PC-3 (cell line): ENCODE results near the gene R3HDM4. TPM values are rescaled to one million over a fixed set of nuclear protein-coding genes. Genes with fewer than 3 reads are reported as not detected.

Source experiments
- ATAC-seq: fragments of 200-7000 bp; cut with Tn5 transposase; 2 replicates; pipeline ENCODE4 v1.9.1; 2020; ENCODE audit warnings: mild to moderate bottlenecking, moderate library complexity
- BruUV-seq: library from RNA; stranded (reverse); fragments of 400-500 nt; replicated peaks from 2 replicates; lab custom pipeline; 2021; lab: Mats Ljungman, UMichigan
- CTCF ChIA-PET: fragments of 300-600 bp; sonication (Branson Sonifier 250); formaldehyde crosslinking; loops from one replicate; lab custom pipeline; 2022; ENCODE audit warnings: antibody characterized with exemption; lab: Charles Lee
- POLR2A ChIA-PET: fragments of 300-600 bp; sonication (Branson Sonifier 250); formaldehyde crosslinking; loops from one replicate; lab custom pipeline; 2022; ENCODE audit warnings: antibody characterized with exemption; ENCODE audit not compliant: unreplicated experiment; lab: Charles Lee
- DNase-seq: peaks from one replicate; pipeline ENCODE4 v3.0.0-alpha.2; 2015
- H2AFZ ChIP-seq: fragments of 300-600 bp; sonication (generic); 2 replicates; pipeline ENCODE4 v1.6.0; 2016; ENCODE audit warnings: antibody characterized with exemption, low read length
- H3F3A ChIP-seq: fragments of 300-600 bp; sonication (generic); one replicate; pipeline ENCODE4 v1.6.0; 2017; ENCODE audit warnings: antibody characterized with exemption, low read length, control low read depth, mild to moderate bottlenecking; ENCODE audit not compliant: unreplicated experiment
- H3K27ac ChIP-seq: fragments of 300-600 bp; sonication (generic); 2 replicates; pipeline ENCODE4 v1.5.1; 2016; ENCODE audit warnings: mild to moderate bottlenecking, low read length
- H3K27me3 ChIP-seq: fragments of 300-600 bp; sonication (generic); 2 replicates; pipeline ENCODE4 v1.6.1; 2016; ENCODE audit warnings: low read length, mixed read lengths
- H3K36me3 ChIP-seq: fragments of 300-600 bp; sonication (generic); 2 replicates; pipeline ENCODE4 v1.6.1; 2016; ENCODE audit warnings: low read depth, mixed run types, low read length, mixed read lengths
- H3K4me1 ChIP-seq: fragments of 300-600 bp; sonication (generic); 2 replicates; pipeline ENCODE4 v1.5.1; 2016; ENCODE audit warnings: low read length; ENCODE audit not compliant: insufficient read depth
- H3K4me2 ChIP-seq: fragments of 300-600 bp; sonication (generic); 2 replicates; pipeline ENCODE4 v1.6.0; 2016; ENCODE audit warnings: low read length
- H3K4me3 ChIP-seq: fragments of 300-600 bp; sonication (generic); 2 replicates; pipeline ENCODE4 v1.5.1; 2016; ENCODE audit warnings: mild to moderate bottlenecking, low read length, mixed read lengths
- H3K79me2 ChIP-seq: fragments of 300-600 bp; sonication (generic); 2 replicates; pipeline ENCODE4 v1.6.1; 2017; ENCODE audit warnings: low read length, mixed read lengths
- H3K9ac ChIP-seq: fragments of 300-600 bp; sonication (generic); 2 replicates; pipeline ENCODE4 v1.6.0; 2016; ENCODE audit warnings: mild to moderate bottlenecking, low read length
- H3K9me2 ChIP-seq: fragments of 300-600 bp; sonication (generic); replicated peaks from 2 replicates; pipeline ENCODE4 v1.6.1; 2016; ENCODE audit warnings: mixed run types, low read length, mixed read lengths
- H3K9me3 ChIP-seq: fragments of 300-600 bp; sonication (generic); 2 replicates; pipeline ENCODE4 v1.6.1; 2016; ENCODE audit warnings: low read length, mixed read lengths
- H4K20me1 ChIP-seq: fragments of 300-600 bp; sonication (generic); 2 replicates; pipeline ENCODE4 v1.6.1; 2016; ENCODE audit warnings: low read length, mixed read lengths
- CTCF ChIP-seq: fragments of 300-600 bp; sonication (generic); conservative IDR thresholded peaks from 2 replicates; pipeline ENCODE4 v1.5.1; 2017; ENCODE audit warnings: antibody characterized with exemption, low read depth, mild to moderate bottlenecking, low read length
- EZH2 ChIP-seq: fragments of 300-600 bp; sonication (generic); IDR thresholded peaks from one replicate; pipeline ENCODE4 v1.6.1; 2017; ENCODE audit warnings: antibody characterized with exemption, mild to moderate bottlenecking, low read length; ENCODE audit not compliant: unreplicated experiment
- EZH2phosphoT487 ChIP-seq: fragments of 300-600 bp; sonication (generic); IDR thresholded peaks from 2 replicates; pipeline ENCODE4 v1.6.1; 2018; ENCODE audit warnings: mild to moderate bottlenecking, antibody characterized with exemption, low read length, borderline replicate concordance
- intact Hi-C: fragments of 100-400 bp; cut with micrococcal nuclease; formaldehyde crosslinking; loops from 2 replicates; pipeline ENCODE4 v1.9.0; 2023
- total RNA-seq: library from RNA; depleted of rRNA; stranded (reverse); fragments of >200 nt; gene quantifications from 2 replicates; pipeline ENCODE4 v1.2.3, GENCODE V29; 2014

The R3HDM4 gene
- total RNA-seq, 1 experiment from 2014 or later, result 44.9 TPM

GRCh38 chr19:944663-945241 lies 31.7 kb upstream of the R3HDM4 start:
- Histone ChIP-seq H3K4me2 (no peak overlapping the region), H3F3A (no peaks in the 10 kb centered on the region), H3K27me3 (no peaks in the 10 kb centered on the region), H3K9me2 (no peaks in the 10 kb centered on the region), H3K4me3 (no peak overlapping the region), H4K20me1 (no peaks in the 10 kb centered on the region), H3K79me2 (peaks cover 4% of the 10 kb centered on the region; the same call in 1 of the 2 replicates), H3K4me1 (peaks cover 17% of the 10 kb centered on the region; the same call in 1 of the 2 replicates), H3K9ac (no peak overlapping the region), H3K9me3 (no peaks in the 10 kb centered on the region), H3K36me3 (no peaks in the 10 kb centered on the region), H2AFZ (no peak overlapping the region), H3K27ac (no peak overlapping the region)
- BruUV-seq, result no TSS peak
- TF ChIP-seq EZH2 (no peak), CTCF (no peak), EZH2phosphoT487 (no peak)
- ATAC-seq, result no peak
- ChIA-PET POLR2A (no interaction called here), CTCF (no interaction called here)
- no peak for DNase-seq
- intact Hi-C loops, result no loop called here

GRCh38 chr19:944171-944567 lies 31.1 kb upstream of the R3HDM4 start:
- peaks cover 4% of the 10 kb centered on the region; the same call in 1 of the 2 replicates for H3K79me2 ChIP-seq
- ATAC-seq (no peak), DNase-seq (no peak)
- no TSS peak for BruUV-seq
- H2AFZ ChIP-seq, result no peak overlapping the region
- no peaks in the 10 kb centered on the region for H3K9me2 ChIP-seq
- H3K4me1 ChIP-seq, result peaks cover 17% of the 10 kb centered on the region; the same call in 1 of the 2 replicates
- H3K4me2 ChIP-seq, result no peak overlapping the region
- POLR2A ChIA-PET, result no interaction called here
- TF ChIP-seq EZH2, result no peak
- CTCF ChIA-PET, result no interaction called here
- H4K20me1 ChIP-seq, result no peaks in the 10 kb centered on the region
- no peak overlapping the region for H3K9ac ChIP-seq
- intact Hi-C loops, result no loop called here
- H3K27me3 ChIP-seq, result no peaks in the 10 kb centered on the region
- no peak overlapping the region for H3K4me3 ChIP-seq
- H3K36me3 ChIP-seq, result no peaks in the 10 kb centered on the region
- H3F3A ChIP-seq, result no peaks in the 10 kb centered on the region
- H3K27ac ChIP-seq, result no peak overlapping the region
- H3K9me3 ChIP-seq, result no peaks in the 10 kb centered on the region

- BruUV-seq, result no TSS peak
- H3K4me2 ChIP-seq, result no peak overlapping the region
- ATAC-seq (no peak), DNase-seq (no peak)
- no peaks in the 10 kb centered on the region for H3K27me3 ChIP-seq
- H3K9me3 ChIP-seq, result no peaks in the 10 kb centered on the region
- no peak overlapping the region for H3K4me3 ChIP-seq
- no peaks in the 10 kb centered on the region for H3K36me3 ChIP-seq
- POLR2A ChIA-PET, result no interaction called here
- H2AFZ ChIP-seq, result no peak overlapping the region
- CTCF ChIA-PET, result no interaction called here
- TF ChIP-seq EZH2, result no peak
- no peak for TF ChIP-seq EZH2phosphoT487
- TF ChIP-seq CTCF, result no peak
- no peak overlapping the region for H3K9ac ChIP-seq
- peaks cover 17% of the 10 kb centered on the region; the same call in 1 of the 2 replicates for H3K4me1 ChIP-seq
- no peaks in the 10 kb centered on the region for H4K20me1 ChIP-seq
- intact Hi-C loops, result no loop called here
- H3K9me2 ChIP-seq, result no peaks in the 10 kb centered on the region
- H3F3A ChIP-seq, result no peaks in the 10 kb centered on the region
- H3K79me2 ChIP-seq, result peaks cover 4% of the 10 kb centered on the region; the same call in 1 of the 2 replicates
- no peak overlapping the region for H3K27ac ChIP-seq
Measured at GRCh38 chr19:943551-944170, 30.6 kb upstream of the R3HDM4 start.
